ENCODE measurements around the gene SNCG.

SNCG gene

DNA sequence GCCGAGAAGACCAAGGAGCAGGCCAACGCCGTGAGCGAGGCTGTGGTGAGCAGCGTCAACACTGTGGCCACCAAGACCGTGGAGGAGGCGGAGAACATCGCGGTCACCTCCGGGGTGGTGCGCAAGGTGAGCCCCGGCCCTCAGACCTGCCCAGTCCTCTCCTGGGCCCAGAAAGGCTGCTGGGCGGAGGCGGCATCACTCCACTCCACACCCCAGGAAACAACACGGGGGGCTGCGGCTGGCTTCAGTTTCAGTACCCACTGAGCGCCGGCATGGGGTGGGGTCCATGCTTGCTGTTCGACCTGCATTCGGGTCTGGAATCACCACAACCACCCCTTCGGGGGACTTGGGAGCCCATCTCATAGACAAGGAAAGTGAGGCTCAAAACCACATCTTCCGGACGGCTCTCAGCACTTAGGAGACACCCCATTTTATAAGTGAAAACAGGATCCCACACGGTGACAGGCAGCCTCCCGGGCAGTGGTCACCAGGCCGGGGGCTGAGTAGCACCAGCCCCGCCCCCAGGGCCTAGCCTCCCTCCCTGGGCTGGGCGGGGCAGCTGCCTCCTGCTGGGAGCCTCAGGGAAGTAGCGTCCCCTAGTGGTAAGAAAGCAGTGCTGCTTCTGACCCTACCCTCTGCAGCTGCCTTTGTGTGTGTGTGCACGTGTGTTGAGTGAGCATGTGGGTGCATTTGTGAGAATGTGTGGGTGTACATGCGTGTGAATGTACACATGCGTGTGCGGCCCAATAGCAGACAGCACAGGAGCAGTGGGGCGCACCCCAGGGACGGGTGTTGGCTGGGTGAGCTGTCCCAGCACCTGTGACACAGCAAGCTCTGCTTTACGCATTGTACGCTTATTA lies 1.8 kb downstream of the SNCG start:
- DNase-seq (ENCODE audit: low read depth in 2 of 3, low spot score in 2 of 3), result no peak

DNA sequence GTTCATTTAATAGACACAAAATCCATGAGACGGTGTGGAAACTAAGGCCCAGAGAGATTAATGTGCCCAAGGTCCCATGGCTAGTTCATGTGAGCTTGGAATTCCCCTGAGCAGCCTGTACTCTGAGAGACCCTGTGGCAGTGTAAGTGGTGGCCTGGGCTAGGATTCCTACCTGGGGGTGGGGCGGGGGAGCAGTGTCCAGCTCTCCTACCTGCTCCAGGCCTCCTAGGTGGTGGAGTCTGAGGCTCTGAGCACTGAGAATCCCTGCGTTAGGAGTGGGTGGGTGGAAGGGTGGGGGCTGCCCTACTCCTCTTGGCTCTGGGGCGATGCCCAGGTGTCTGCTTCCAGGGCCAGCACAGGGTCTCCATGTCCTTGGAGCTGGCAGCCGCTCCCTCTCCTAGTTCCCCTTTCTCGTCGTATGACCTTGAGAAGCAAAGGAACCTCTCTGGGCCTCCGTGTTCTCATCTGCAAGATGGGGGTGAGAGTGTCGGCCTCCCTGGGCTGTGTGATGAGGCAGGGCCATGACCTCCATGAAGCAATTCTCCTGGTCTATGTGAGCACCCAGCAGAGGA lies 2.5 kb downstream of the SNCG start:
- no peak for DNase-seq (ENCODE audit: low read depth in 2 of 3, low spot score in 2 of 3)

DNA sequence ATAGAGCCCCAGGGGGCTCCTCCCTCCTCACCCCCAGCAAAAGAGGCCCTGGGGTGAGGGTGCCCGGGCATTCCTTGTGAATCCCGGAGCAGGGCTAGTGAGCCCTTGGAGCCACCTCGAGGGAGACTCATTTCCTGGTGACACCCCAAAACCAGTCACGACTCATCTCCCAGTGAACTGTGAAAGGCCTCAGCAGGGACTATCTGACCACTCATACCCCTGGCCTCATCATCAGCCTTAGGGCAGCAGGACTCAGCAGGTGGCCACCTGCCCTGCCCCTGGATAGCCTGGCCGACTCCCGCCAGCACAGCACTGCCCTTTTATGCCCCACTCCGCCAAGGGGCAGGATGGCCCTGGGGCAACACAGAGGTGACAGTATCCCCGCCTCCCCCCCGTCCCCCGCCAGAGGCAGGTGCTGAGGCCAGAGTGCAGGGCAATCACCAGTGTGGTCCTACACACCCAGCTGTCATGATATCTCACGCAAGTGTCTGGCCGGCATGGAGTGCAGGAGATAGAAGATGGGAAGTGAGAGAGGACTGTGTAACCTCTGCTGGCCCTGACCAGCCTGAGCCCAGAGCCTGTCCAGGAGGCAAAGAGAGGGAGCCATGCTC lies 3.2 kb downstream of the SNCG start:
- DNase-seq (ENCODE audit: low read depth in 2 of 3, low spot score in 2 of 3), result no peak

DNA sequence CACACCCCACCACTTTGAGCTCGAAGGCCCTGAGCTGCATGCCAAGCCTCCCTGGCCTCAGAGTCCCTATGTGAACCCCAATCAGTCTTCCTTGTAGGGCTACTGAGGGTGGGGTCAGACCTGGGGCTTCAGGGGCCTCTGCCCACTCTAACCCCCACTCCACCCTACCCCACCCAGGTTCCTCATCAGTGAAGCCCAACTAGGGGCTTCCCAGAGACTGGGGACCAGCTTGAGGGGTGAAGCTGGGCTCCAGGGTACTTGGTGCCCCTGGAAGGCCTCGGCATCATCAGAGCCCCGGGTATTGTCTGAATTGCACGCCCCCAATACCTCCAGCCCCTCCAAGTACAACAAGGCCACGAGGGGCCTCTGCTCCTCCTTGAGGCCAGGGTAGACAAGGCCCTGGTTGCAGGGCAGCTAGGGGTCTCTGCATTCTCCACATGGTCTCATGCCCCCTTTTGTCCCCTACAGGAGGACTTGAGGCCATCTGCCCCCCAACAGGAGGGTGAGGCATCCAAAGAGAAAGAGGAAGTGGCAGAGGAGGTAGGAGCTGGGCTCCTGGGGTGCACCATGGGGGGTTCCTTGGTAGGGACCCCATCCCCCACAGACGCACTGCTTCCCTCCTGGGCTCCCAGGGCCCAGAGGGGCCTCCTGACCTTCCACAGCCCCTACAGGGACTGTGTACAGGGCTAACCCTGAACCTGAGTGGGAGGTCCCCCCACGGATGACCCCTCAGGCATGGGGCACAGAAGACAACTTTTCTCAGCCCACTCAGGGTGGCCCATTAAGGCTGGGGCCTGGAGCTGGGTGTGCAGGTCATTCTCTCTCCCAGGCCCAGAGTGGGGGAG lies 4.0 kb downstream of the SNCG start:
- no peak for DNase-seq (ENCODE audit: low read depth in 2 of 3, low spot score in 2 of 3)

DNA sequence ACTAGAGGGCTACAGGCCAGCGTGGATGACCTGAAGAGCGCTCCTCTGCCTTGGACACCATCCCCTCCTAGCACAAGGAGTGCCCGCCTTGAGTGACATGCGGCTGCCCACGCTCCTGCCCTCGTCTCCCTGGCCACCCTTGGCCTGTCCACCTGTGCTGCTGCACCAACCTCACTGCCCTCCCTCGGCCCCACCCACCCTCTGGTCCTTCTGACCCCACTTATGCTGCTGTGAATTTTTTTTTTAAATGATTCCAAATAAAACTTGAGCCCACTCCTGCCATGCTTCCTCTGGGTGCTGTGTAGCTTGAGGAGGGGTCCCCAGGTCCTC lies 4.5 kb downstream of the SNCG start:
- DNase-seq (ENCODE audit: low read depth in 2 of 3, low spot score in 2 of 3), result no peak

DNA sequence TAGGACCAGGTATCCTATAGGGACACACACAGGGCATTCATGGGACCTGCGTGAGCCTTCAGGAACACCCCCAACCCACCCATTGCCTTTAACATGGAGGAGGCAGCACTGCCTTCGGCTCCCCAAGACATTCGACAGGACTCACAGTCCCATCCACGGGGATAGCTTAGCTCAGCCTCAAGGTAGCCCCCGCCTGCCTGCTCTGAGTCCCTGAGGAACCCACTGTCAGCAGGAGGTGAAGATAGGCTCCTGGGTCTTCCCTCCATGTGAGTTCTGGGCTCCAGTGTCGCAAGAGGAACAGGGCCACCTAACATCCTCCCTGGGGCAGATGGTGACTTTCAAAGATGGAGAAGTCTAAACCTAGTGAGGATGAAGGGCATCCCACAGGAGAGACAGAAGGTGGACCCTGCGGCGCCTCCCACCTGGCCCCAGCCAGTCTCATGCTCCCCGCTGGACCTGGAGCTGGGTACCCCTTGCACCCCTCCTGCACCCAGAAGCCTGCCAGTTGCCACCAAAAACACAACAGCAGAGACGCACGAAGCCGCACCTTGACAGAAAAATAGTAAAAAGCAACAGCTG lies 5.0 kb downstream of the SNCG start:
- no peak for DNase-seq (ENCODE audit: low read depth in 2 of 3, low spot score in 2 of 3)

DNA sequence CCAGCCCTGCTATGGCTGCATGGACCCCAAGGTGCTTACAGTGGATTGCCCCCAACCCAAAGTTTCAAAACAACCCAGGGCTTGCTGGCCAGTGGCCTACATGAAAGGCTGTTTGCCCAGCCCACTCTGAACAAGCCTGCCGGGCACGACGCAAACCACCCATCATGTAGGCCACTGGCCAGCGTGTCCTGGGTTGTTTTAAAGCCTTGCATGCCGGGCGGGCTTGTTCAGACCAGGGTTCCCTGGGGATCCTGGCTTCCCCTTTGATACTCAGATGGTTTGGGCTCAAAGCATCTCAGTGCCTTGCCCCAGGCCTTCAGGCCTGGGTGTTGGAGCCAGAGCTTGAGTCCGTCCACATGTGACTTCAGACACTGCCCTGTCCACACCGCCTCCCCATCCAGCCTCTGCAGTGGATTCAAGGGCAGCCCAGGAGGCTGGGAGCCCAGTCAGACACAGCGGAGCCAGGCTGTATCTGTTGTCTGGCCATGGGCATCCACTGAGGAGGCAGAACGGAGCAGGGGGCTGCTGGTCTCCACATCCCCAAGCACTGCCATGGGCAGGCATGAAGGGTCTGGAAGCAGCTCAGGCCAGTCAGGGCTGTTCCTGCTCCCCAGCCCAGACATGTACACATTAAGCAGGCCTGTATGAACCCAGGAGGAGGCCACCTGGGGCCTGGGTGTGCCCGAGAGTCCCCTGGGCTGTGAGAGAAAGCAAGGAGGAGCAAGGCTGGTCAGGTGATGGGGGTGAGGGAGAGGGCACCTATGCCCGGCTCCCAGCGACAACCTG lies 5.9 kb downstream of the SNCG start:
- DNase-seq (ENCODE audit: low read depth in 2 of 3, low spot score in 2 of 3), result no peak

DNA sequence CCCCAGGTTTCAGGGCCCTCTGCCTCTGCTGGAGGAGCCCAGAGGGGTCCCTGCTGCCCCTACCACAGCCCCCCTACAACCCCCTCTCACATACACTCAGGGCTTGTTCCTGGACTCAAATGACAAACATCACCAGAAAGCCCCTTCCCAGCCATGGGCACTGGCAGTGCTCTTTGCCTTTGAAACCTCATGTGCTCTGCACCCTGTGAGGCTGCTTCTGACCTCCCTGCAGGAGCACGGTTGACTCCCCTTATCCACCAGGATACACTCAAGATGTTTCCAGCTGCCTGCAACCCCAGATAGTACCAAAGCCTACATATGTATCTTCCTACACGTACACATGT lies 6.4 kb downstream of the SNCG start:
- DNase-seq (ENCODE audit: low read depth in 2 of 3, low spot score in 2 of 3), result no peak

DNA sequence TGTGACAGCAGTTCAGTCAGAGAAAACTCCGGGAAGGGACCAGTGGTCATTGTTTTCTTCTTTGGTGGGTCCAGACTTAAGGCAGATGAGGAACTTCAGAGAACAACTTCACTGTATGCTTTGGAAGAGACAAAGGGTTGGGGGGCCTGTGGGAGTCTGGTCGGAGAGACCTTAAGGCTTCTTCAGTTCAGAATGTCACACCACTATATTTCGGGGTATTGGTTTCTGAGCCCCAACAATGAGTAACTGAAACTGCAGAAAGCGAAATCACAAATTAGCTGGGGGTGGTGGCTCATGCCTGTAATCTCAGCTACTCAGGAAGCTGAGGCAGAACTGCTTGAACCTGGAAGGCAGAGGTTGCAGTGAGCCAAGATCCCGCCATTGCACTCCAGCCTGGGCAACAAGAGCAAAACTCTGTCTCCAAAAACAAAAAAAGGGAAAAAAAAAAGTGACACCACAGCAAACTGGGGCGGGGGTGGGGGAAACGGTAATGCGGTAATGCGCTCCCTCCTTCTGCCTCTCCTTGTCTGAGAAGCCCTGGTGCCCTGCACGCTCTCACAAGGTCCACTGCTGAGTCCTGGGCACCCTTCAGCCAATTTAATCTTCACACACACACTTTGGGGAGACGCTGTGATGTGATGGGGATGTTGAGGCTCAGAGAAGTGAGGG lies 7.7 kb downstream of the SNCG start:
- DNase-seq (ENCODE audit: low read depth in 2 of 3, low spot score in 2 of 3), result no peak

DNA sequence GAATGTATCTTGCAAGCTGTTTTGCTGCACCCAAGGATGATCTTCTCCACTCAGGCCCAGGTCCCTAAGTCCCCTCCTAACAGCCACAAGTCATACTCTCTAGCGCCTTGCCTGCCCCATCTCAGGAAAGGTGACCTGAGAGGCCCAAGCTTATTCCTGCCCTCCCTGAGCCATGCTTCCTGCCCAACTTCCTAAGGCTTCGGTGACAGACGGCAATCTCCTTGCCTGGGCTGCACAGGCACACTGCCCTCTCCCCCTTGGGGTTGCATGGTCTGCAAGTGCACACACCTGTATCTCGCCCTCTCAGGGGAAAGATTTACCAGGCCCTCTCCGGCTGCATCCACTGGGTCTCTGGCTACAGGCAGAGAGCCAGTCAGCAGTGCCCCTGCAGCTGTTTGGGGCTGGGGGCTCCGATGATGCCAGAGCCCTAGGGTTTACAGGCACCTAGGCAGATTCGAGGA lies 9.1 kb downstream of the SNCG start:
- no peak for DNase-seq (ENCODE audit: low read depth in 2 of 3, low spot score in 2 of 3)

DNA sequence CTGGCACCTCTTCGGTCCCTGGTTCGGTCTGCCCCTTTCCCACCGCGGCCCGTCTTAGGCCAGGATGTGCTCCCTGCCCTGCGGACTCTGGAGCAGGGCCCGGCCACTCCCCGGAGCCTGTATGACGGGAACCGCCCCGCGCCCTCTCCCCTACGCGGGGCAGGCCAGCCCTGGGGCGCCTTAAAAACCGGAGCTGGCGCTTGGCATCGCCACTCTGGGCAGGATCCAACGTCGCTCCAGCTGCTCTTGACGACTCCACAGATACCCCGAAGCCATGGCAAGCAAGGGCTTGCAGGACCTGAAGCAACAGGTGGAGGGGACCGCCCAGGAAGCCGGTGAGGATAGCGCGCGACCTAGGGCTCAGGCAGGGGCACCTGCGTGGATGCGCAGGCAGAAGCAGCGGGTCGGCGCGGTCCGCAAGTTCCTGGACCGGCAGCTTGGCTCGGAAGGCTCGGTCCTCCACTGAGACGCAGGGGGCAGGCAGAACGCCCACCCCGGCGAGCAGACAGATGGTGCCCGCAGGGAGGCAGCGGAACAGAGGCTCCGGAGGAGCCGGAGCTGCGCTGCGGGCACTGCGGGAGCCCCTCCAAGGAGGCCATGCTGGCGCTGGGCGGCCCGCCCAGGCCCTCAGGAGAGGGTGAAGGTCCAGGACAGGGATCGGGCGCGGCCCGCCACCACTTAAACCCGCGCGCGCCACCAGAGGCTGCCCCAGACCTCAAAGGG lies 10.0 kb downstream of the SNCG start, which contains the start of gene ADIRF:
Gene ADIRF, plus strand, starts transcription at position 212 of the 723 bp plus-strand sequence. Its CDS starts 63 bp downstream, at position 275.
- DNase-seq (ENCODE audit: low read depth in 2 of 3, low spot score in 2 of 3), result no peak

DNA sequence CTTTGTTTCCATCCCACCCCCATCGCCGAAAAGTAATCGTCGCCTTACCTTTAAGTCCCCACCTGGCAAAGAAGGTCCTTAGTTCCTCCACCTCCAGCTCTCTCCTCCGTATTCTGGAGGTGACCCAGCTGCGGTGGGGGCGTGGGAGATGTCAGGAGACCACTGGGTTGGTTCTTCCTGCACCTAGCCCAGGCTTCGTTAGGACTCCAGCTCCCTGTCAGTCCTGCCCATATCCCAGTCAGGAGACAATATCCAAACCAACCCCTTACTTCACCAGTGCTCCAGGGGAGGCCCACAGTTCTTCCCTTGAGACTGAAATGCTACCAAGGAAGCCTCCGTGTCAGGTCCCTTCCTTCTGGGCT lies 10.6 kb downstream of the SNCG start:
- DNase-seq (ENCODE audit: low read depth in 2 of 3, low spot score in 2 of 3), result no peak

DNA sequence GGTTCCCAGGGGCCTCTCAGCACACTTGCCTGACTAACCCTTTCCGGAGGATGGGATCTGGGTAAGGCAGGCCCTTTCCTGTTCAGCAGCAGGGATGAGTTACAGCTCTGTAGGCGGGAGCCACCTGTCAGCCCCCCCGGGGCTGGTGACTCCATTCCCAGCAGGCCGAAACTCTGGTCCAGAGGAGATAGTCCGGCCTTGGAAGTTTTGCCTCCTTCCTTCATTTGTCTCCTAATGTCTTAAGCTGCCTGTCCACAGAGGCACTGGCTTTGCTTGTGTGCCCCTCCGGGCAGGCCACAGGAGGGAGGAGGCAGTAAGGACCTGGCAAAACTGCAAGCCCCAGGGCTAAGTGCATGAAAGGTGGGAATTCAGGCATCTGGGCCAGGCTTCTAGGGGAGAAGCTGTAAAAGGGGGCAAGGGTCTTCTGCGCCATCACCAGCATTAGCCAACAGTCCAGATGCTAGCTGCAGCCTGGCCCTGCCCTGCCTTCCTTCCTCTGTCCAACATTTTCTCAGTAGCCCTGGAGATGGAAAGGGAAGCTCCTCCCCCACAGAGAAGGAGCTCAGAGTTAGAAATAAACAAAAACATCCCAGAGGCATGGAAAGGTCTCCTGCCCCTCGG lies 11.1 kb downstream of the SNCG start:
- no peak for DNase-seq (ENCODE audit: low read depth in 2 of 3, low spot score in 2 of 3)

DNA sequence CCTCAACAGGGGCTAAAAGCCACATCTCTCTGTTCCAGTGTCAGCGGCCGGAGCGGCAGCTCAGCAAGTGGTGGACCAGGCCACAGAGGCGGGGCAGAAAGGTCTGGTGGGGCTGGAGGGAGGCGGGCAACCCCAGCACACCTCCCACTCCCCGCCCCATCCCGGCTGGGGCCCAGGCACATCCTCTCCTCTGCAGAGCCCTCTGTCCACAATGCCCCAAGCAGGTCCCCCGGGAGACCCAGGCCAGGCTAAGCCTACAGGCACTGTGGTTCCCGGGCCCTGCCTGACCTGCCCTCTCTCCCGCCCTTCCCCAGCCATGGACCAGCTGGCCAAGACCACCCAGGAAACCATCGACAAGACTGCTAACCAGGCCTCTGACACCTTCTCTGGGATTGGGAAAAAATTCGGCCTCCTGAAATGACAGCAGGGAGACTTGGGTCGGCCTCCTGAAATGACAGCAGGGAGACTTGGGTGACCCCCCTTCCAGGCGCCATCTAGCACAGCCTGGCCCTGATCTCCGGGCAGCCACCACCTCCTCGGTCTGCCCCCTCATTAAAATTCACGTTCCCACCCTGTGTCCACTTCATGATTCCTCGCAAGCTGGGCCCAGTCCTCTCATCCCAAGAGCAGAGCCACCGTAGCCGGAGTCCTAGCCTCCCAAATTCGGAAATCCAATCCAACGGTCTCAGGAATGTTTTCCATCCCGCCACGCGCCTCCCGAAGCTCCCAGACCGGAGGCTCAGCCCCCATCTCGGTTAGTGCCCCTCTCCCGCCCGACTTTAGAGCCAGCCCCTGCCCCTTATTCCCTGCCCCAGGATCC lies 12.0 kb downstream of the SNCG start:
- no peak for DNase-seq (ENCODE audit: low read depth in 2 of 3, low spot score in 2 of 3)

DNA sequence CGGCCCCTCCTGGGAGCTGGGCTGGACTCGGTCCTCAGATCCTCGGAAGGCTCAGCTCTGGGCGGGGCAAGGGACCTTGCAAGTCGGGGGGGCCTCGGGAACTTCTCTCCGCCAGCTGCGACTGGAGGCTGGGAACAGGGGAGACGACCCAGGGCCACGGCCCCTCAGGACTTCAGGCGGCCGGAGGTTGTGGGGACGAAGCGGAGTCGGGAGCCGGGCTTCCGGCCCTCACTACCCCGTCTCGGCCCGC lies 12.5 kb downstream of the SNCG start:
- DNase-seq (ENCODE audit: low read depth in 2 of 3, low spot score in 2 of 3), result no peak

DNA sequence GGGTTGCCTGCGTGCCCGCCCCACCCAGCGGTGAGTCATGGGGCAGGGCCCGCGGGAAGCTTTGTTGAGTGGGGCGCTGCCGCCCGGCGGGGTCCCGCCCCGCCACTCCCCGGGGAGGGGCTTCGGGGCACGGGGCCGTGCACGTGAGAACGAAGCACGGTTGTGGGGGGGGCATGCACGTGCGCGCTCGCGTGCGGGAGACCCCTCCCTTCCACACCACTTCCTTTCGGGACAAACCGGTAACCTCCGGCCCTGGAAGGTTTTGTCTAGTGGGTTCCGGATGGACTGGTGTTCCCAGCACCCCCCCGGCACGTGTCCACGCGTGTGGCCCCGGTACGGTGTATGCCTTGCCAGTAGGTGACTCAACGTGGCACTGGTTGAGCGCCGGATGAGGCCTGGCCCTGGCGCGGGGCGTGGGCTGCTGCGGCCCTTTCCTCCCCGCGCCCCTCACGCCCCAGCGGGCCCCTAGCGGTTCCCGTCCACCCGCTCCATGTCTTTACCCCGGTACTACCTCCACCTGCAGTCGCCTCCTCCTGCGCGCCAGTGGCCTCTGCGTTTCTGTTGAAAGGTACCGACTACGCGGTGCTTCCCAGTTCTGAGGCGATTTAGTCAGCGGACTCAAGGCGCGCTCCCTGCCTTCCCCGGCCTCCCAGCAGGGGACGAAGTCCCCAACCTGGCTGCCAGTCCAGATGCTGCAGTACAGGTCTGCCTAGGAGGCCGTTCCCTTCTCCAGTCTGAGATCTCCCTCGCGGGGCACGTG lies 13.0 kb downstream of the SNCG start:
- DNase-seq (ENCODE audit: low read depth in 2 of 3, low spot score in 2 of 3), result peak; percentile 60 to 61 (median 61)

DNA sequence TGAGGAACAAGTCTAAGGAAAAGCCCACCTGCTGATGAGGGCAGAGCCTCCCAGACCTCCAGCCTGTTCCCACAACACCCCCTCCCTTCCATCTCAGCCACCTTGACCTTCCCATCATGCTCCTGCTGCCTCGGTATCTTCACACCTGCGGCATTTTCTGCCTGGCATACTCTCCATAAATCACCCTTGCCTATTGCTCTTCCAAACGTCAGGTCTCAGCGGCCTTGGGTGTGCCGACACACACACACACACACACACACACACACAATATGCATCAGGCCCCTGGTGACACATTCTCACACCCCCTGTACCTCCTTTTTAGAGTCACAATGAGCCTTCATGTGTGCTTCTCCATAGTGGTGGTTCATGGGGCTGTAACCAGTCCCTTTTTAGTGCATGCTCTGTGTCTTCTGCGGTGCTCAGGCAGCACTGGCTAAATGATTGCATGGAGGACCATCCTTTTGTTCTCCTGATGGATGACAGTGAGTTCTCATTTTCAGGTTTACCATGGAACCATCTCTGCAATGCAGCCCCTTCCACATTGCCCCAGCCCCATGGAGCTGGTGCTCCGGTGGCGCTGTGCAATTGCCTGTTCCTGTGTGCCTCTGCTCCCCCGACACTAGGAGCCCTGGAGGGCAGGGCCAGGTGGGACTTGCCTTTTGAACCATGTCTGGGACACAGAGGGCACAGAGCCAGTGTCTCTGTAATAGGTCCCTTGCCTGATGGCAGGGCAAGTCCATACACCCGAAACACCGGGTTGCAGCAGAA lies 14.4 kb downstream of the SNCG start:
- no peak for DNase-seq (ENCODE audit: low read depth in 2 of 3, low spot score in 2 of 3)

All from activated CD8-positive, alpha-beta memory T cell treated with anti-CD3 and anti-CD28 coated beads for 48 hours (primary cell).